COR-L47 (cell line): Measurements from ENCODE around the gene PPP1R37.

ENCODE experiments used
- DNase-seq: peaks from one replicate; lab custom pipeline; 2025; lab: John Stamatoyannopoulos, UW

PPP1R37 gene

GRCh38 chr19:45170146-45171106 is 77.4 kb downstream of the PPP1R37 start:
- no peak for DNase-seq

GRCh38 chr19:45171211-45171623 is 78.2 kb downstream of the PPP1R37 start:
- DNase-seq: no peak

GRCh38 chr19:45172173-45172572 is 79.2 kb downstream of the PPP1R37 start:
- peak; percentile 76 for DNase-seq

GRCh38 chr19:45172611-45173208 is 79.7 kb downstream of the PPP1R37 start:
- DNase-seq: no peak

GRCh38 chr19:45173816-45174215 is 80.8 kb downstream of the PPP1R37 start:
- no peak for DNase-seq

GRCh38 chr19:45175515-45176345 is 82.8 kb downstream of the PPP1R37 start:
- DNase-seq: no peak

- no peak for DNase-seq
Measured at GRCh38 chr19:45177817-45178261, 84.9 kb downstream of the PPP1R37 start, which contains the start of gene TRAPPC6A. TSS of gene TRAPPC6A (minus strand) at chr19:45178237. CDS start at chr19:45178218, 19 bp downstream.

- peak; percentile 100 for DNase-seq
Measured at GRCh38 chr19:45178262-45179071, 85.5 kb downstream of the PPP1R37 start, which contains the start of gene BLOC1S3. TSS of gene BLOC1S3 (plus strand) at chr19:45178784. CDS start at chr19:45179297, 513 bp downstream.

GRCh38 chr19:45179072-45179891 is 86.3 kb downstream of the PPP1R37 start:
- no peak for DNase-seq

- DNase-seq: no peak
Measured at GRCh38 chr19:45179892-45180370, 87.0 kb downstream of the PPP1R37 start.

GRCh38 chr19:45180936-45181335 is 88.0 kb downstream of the PPP1R37 start:
- no peak for DNase-seq

GRCh38 chr19:45182758-45183157 is 89.8 kb downstream of the PPP1R37 start:
- DNase-seq: no peak

GRCh38 chr19:45184115-45184514 is 91.1 kb downstream of the PPP1R37 start:
- no peak for DNase-seq

- DNase-seq: peak; percentile 41
Measured at GRCh38 chr19:45186509-45187334, 93.7 kb downstream of the PPP1R37 start.

GRCh38 chr19:45187421-45188100 is 94.6 kb downstream of the PPP1R37 start:
- DNase-seq: peak; percentile 15

GRCh38 chr19:45189971-45190370 is 97.0 kb downstream of the PPP1R37 start:
- no peak for DNase-seq

GRCh38 chr19:45191375-45191774 is 98.4 kb downstream of the PPP1R37 start:
- no peak for DNase-seq

GRCh38 chr19:45195764-45196163 is 102.8 kb downstream of the PPP1R37 start:
- no peak for DNase-seq
